ENCODE measurements around the gene ZSCAN10.

GRCh38 chr16:3119701-3120408 lies 20.8 kb upstream of the ZSCAN10 start:
- TF ChIP-seq POLR2A (IDR thresholded peaks at IDR 0.05) (no peak), CTCF (IDR thresholded peaks at IDR 0.05) (no peak)

All from thyroid gland (tissue), 4 donors.